ENCODE data around the gene GINS3.

Gene GINS3

DNA sequence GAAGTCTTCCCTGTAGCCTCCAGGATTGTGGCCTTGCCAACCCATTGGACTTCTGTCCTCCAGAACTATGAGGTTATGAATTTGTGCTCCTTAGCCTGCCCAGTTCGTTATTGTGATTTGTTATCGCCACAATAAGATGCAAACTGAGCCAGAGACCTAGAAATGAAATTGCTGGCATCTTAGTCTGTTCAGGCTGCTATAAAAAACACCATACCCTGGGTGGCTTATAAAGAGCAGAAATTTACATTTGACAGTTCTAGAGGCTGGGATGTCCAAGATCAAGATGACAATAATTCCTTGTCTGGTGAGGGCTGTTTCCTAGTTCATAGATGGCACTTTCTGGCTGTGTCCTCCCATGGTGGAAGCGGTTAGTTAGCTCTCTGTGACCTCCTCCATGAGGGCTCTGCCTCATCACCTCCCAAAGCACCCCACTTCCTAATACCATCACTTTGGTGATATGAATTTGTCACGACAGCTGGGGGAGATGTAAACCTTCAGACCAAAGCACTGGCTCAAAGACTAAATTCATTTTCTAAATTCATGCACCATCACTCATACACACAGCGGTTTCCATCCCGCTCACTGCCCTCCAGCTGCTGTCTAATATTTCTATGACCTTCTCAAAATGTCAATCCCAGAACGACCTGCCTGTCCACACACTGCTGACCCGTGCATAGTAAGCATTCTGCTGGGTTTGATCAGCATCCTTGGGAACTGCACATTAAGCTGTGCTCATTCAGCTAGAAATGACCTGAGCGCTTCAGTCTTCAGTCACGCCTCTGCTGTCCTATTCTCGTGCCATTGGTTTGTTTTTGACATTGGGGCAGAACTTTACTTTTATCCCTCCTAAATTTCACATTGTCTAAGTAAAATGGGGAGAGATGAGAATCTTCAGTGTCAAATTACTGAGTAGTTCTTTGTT lies 36.6 kb downstream of the GINS3 start:
- no peak for DNase-seq (ENCODE audit: low read depth in 1 of 2, low spot score in 1 of 2)
- peaks cover 48% of the 10 kb centered on the region for H3K27me3 ChIP-seq (ENCODE audit: insufficient read depth, poor library complexity, severe bottlenecking)
- no peak overlapping the region for H3K4me3 ChIP-seq (replicated peaks; ENCODE audit: insufficient read depth, low read length)
- TF ChIP-seq SPI1 (IDR thresholded peaks at IDR 0.05; ENCODE audit: borderline replicate concordance, low read depth) = no peak
- no peak for TF ChIP-seq GABPA (IDR thresholded peaks at IDR 0.05; ENCODE audit: low read depth)
- TF ChIP-seq, protein P1, sequence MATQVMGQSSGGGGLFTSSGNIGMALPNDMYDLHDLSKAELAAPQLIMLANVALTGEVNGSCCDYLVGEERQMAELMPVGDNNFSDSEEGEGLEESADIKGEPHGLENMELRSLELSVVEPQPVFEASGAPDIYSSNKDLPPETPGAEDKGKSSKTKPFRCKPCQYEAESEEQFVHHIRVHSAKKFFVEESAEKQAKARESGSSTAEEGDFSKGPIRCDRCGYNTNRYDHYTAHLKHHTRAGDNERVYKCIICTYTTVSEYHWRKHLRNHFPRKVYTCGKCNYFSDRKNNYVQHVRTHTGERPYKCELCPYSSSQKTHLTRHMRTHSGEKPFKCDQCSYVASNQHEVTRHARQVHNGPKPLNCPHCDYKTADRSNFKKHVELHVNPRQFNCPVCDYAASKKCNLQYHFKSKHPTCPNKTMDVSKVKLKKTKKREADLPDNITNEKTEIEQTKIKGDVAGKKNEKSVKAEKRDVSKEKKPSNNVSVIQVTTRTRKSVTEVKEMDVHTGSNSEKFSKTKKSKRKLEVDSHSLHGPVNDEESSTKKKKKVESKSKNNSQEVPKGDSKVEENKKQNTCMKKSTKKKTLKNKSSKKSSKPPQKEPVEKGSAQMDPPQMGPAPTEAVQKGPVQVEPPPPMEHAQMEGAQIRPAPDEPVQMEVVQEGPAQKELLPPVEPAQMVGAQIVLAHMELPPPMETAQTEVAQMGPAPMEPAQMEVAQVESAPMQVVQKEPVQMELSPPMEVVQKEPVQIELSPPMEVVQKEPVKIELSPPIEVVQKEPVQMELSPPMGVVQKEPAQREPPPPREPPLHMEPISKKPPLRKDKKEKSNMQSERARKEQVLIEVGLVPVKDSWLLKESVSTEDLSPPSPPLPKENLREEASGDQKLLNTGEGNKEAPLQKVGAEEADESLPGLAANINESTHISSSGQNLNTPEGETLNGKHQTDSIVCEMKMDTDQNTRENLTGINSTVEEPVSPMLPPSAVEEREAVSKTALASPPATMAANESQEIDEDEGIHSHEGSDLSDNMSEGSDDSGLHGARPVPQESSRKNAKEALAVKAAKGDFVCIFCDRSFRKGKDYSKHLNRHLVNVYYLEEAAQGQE (IDR thresholded peaks at IDR 0.05; ENCODE audit: insufficient replicate concordance, low read depth) = no peak
- TF ChIP-seq POLR2AphosphoS5 (IDR thresholded peaks at IDR 0.05; ENCODE audit: low read depth) = no peak
- TF ChIP-seq, protein P2, sequence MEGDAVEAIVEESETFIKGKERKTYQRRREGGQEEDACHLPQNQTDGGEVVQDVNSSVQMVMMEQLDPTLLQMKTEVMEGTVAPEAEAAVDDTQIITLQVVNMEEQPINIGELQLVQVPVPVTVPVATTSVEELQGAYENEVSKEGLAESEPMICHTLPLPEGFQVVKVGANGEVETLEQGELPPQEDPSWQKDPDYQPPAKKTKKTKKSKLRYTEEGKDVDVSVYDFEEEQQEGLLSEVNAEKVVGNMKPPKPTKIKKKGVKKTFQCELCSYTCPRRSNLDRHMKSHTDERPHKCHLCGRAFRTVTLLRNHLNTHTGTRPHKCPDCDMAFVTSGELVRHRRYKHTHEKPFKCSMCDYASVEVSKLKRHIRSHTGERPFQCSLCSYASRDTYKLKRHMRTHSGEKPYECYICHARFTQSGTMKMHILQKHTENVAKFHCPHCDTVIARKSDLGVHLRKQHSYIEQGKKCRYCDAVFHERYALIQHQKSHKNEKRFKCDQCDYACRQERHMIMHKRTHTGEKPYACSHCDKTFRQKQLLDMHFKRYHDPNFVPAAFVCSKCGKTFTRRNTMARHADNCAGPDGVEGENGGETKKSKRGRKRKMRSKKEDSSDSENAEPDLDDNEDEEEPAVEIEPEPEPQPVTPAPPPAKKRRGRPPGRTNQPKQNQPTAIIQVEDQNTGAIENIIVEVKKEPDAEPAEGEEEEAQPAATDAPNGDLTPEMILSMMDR (IDR thresholded peaks at IDR 0.05; ENCODE audit: insufficient read depth, low read length) = no peak
- H3K27ac ChIP-seq (replicated peaks) = no peak overlapping the region

DNA sequence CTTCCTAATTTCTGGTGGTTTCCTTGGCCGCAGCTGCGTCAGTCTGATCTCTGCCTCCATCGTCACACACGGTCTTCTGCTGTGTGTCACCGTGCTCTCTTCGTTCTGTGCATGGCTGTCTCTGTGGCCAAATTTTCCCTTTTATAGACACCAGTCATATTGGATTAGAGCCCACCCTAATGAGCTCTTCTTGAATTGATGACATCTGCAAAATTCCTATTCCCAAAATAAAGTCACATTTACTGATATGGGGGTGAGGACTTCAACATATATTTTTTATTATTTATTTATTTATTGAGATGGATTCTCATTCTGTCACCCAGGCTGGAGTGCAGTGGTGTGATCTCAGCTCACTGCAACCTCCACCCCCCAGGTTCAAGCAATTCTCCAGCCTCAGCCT lies 38.4 kb downstream of the GINS3 start:
- TF ChIP-seq POLR2AphosphoS5 (IDR thresholded peaks at IDR 0.05; ENCODE audit: low read depth) (no peak), SPI1 (IDR thresholded peaks at IDR 0.05; ENCODE audit: borderline replicate concordance, low read depth) (no peak), GABPA (IDR thresholded peaks at IDR 0.05; ENCODE audit: low read depth) (no peak)
- TF ChIP-seq, protein P2 (IDR thresholded peaks at IDR 0.05; ENCODE audit: insufficient read depth, low read length) = no peak
- TF ChIP-seq, protein P1 (IDR thresholded peaks at IDR 0.05; ENCODE audit: insufficient replicate concordance, low read depth) = no peak
- Histone ChIP-seq H3K4me3 (replicated peaks; ENCODE audit: insufficient read depth, low read length) (no peak overlapping the region), H3K27ac (replicated peaks) (no peak overlapping the region), H3K27me3 (ENCODE audit: insufficient read depth, poor library complexity, severe bottlenecking) (peaks cover 42% of the 10 kb centered on the region)
- no peak for DNase-seq (ENCODE audit: low read depth in 1 of 2, low spot score in 1 of 2)

DNA sequence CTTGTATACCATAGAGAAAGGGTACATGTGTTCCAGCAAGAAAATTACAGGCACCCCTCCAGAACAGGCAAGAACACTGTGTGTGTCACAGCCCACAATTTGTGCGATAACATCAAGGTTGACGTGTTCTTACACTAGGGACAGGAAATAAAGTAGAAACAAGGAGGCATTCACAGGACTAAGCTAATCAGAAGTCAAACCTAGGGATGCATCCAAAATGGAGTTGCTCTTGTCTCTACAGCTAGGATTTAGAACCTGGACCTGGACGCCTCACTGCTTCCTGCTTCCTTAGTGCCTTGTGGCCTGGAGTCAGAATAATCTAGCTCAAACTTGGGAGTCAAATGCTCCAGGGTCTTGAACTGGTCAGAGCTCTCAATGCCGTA lies 41.3 kb downstream of the GINS3 start:
- Histone ChIP-seq H3K4me3 (replicated peaks; ENCODE audit: insufficient read depth, low read length) (no peak overlapping the region), H3K27me3 (ENCODE audit: insufficient read depth, poor library complexity, severe bottlenecking) (peaks cover 28% of the 10 kb centered on the region), H3K27ac (replicated peaks) (no peak overlapping the region)
- TF ChIP-seq, protein P2 (IDR thresholded peaks at IDR 0.05; ENCODE audit: insufficient read depth, low read length) = no peak
- no peak for DNase-seq (ENCODE audit: low read depth in 1 of 2, low spot score in 1 of 2)

Measured in HL-60 (cell line).